ENCODE data around the gene SCUBE2.

Gene SCUBE2

DNA sequence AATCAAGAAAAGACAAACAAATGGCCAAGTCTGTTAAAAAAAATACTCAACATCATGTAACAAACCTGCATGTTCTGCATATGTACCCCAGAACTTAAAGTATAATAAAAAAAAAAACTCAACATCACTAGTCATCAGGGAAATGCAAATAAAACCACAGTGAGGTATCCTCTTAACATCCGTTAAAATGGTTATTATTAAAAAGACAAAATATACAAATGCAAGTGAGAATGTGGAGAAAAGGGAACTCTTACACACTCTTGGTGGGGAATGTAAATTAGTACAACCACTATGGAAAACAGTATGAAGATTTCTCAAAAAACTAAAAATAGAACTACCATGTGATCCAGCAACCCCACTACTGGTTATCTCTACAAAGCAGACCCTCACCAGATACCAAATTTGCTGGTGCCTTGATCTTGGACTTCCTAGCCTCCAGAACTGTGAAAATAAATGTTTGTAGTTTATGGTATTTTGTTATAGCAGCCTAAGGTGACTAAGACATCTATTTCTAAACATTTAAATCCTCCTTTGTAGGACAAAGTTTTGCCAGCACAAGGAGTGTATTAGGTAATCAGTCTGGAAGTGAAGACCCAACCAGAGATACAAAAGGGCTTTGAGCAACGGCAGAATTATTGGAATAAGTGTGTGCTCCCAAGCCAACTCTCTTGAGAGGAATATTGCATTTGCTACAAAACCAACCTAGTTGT is 32.4 kb upstream of the SCUBE2 start:
- H3K4me3 ChIP-seq (ENCODE audit: low read length): no peak overlapping the region
- TF ChIP-seq, protein P1, sequence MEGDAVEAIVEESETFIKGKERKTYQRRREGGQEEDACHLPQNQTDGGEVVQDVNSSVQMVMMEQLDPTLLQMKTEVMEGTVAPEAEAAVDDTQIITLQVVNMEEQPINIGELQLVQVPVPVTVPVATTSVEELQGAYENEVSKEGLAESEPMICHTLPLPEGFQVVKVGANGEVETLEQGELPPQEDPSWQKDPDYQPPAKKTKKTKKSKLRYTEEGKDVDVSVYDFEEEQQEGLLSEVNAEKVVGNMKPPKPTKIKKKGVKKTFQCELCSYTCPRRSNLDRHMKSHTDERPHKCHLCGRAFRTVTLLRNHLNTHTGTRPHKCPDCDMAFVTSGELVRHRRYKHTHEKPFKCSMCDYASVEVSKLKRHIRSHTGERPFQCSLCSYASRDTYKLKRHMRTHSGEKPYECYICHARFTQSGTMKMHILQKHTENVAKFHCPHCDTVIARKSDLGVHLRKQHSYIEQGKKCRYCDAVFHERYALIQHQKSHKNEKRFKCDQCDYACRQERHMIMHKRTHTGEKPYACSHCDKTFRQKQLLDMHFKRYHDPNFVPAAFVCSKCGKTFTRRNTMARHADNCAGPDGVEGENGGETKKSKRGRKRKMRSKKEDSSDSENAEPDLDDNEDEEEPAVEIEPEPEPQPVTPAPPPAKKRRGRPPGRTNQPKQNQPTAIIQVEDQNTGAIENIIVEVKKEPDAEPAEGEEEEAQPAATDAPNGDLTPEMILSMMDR (IDR thresholded peaks at IDR 0.05; ENCODE audit: insufficient read depth, low read depth, low read length, missing control alignments): no peak
- no peak for DNase-seq (ENCODE audit: low read depth)

DNA sequence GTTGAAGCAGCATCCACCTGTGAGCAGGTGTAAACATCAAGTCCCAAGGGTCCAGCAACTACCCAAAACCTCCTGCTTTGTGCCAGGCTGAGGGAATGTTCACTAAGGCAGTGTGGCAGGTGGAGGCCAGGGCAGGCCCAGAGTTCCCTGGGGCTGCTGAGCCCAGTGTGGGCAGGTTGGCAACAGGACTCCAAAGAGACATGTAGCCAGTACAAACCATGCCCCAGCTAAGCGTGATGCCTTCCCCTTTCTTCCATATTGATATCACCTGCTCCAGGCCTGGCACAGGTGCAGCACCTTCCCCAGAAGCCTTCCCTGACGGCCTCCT is 30.0 kb upstream of the SCUBE2 start:
- DNase-seq (ENCODE audit: low read depth): no peak
- TF ChIP-seq, protein P1 (IDR thresholded peaks at IDR 0.05; ENCODE audit: insufficient read depth, low read depth, low read length, missing control alignments): no peak
- H3K4me3 ChIP-seq (ENCODE audit: low read length): no peak overlapping the region

DNA sequence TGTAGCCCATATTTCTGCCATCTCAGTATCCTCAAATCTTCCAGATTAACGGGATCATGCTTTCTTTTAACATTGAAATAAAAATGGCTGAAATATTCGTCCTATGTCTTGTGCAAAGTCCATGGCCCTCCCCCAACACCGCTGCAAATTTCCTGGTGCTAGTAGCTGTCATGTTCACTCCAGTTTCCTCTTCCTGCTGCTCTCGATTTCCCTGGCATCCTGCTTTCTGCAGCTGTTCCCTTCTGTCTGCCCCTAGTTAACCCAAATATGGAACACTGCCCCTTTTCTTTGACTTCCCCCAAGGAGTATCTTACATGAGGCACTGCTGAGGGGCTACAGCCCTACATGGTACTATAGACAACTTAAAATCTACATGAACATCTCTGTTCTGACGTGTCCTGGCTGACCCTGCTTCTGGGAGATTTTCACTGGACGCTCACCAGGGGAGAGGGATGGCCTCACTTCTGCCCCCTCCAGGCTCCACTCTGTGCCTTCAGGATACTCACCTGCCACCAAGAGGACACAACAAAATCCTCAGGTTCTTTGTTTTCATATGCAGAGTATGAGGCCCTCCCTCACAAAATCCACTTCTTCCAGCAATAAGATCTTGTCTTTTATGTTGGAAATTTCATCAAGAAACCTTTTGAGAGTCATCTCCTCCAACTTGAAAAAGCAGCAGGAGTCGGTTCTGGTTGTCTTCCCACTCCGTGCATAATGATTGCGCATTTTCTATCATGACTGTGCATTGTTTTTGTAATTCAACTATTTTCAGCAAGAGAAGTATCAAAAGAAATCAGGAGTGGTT is 29.5 kb upstream of the SCUBE2 start:
- H3K4me3 ChIP-seq (ENCODE audit: low read length): no peak overlapping the region
- TF ChIP-seq, protein P1 (IDR thresholded peaks at IDR 0.05; ENCODE audit: insufficient read depth, low read depth, low read length, missing control alignments): peak; percentile 20
- no peak for DNase-seq (ENCODE audit: low read depth)

DNA sequence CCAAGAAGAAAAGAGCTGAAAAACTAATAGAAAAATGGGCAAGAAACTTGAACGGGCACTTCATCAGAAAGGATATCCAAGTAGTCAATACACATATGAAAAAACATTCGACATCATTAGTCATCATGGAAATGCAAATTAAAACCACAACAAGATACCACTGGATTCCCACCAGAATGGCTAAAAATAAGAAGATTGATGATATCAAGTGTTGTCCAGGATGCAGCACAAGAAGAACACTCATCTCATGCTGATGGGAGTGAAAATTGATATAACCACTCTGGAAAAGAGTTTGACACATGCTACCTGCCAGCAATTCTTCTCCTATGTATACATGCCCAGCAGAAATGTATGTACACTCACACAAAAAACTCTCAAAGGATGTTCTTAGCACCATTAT is 26.9 kb upstream of the SCUBE2 start:
- TF ChIP-seq, protein P1 (IDR thresholded peaks at IDR 0.05; ENCODE audit: insufficient read depth, low read depth, low read length, missing control alignments): no peak
- no peak for DNase-seq (ENCODE audit: low read depth)

DNA sequence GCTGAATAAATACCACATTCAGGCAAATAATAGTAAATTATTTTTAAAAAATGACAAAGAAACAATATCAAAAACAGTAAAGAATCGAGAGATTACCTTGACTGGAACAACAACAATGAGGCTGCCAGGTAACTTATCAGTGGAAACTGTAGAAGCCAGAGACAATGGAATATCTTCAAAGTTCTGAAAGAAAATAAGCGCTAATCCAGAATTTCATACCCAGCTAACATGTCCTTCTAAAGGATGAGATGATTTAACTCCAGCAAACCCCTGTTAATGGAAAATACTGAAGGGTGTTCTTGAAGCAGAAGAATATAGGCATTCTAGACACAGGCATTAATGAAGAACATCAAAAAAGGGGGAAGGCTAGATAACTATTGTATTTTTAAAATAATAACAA is 20.7 kb upstream of the SCUBE2 start:
- no peak overlapping the region for H3K4me3 ChIP-seq (ENCODE audit: low read length)
- TF ChIP-seq, protein P1 (IDR thresholded peaks at IDR 0.05; ENCODE audit: insufficient read depth, low read depth, low read length, missing control alignments): no peak
- no peak for DNase-seq (ENCODE audit: low read depth)

More for the DNA sequence above, 26.9 kb upstream of the SCUBE2 start:
- no peak overlapping the region for H3K4me3 ChIP-seq (ENCODE audit: low read length)

DNA sequence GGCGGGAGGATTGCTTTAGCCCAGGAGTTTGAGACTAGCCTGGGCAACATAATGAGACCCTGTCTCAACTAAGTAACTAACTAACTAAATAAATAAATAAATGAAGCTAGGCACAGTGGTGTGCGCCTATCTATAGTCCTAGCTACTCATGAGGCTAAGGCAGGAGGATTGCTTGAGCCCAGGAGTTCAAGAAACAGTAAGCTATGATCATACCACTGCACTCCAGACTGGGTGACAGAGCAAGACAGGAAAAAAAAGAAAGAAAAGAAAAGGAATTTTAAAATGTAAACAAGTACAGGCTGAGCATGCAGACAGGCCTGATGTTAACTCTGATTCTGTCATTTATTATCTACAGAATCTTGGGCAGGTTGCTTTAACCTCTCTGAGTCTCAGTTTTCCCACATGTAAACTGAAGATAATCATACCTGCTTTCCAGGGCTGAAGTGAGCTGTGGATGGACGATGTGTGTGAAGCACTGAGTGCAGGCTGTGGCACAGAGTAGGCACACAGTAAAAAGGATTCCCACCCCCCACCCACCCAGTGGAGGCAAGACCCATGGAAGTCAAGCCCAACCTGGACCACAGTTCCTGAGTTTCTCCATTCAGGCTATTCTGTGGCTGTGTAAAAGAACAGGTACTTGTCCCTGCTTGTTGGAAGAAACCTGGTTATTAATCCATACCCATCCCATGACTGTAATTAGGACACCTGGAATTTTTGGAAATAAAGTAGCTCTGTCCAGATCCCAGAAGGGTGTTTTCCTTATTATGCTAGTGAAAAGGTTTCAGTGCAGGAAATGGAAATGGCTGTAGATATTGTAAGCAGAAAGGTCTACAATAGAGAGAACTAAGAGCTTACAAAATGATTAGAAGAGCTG is 18.7 kb upstream of the SCUBE2 start:
- DNase-seq (ENCODE audit: low read depth): peak; percentile 47
- no peak overlapping the region for H3K4me3 ChIP-seq (ENCODE audit: low read length)
- TF ChIP-seq, protein P1 (IDR thresholded peaks at IDR 0.05; ENCODE audit: insufficient read depth, low read depth, low read length, missing control alignments): no peak

All from epithelial cell of esophagus (primary cell).